ENCODE measurements around the gene SERGEF.

GRCh38 chr11:17805873-17806272 lies 207.0 kb downstream of the SERGEF start:
- TF ChIP-seq EP300 (IDR thresholded peaks at IDR 0.05) (no peak), POLR2A (IDR thresholded peaks at IDR 0.05) (no peak)

All from tibial nerve (tissue), 3 donors.